ENCODE results near the gene NOL3.
A peak's percentile ranks its signal among the peaks of the same experiment; 100 is the strongest.

Gene NOL3

DNA sequence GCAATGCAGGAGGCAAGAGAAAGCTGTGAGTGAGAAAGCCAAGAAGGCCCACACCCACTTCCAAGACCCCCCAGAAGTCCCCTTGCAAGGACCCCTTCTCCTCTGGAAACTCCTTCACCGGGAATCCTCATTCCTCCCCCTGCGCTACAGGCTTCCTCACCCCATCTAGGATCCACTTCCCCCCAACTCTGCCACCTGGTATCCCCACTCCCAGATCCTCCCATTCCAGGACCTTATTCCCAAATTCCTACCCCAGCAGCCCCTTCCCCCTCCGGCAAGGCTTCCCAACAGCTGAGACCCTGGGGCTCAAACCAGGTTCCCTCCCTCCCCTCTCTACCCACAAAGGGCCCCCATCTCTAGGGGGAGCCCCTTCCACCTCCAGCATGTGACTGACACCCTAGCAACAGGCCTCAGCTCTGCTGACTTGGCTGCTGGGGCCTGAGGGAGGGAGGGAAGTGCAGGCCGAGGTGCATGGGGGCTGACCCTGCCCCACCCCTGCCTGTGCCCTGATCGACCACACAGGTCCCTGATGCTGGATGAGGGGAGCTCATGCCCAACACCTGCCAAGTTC, 3.7 kb upstream of the NOL3 start:
- H3K4me3 ChIP-seq (ENCODE audit: low read length), result no peak overlapping the region
- DNase-seq (ENCODE audit: low read depth), result no peak
- no peak for TF ChIP-seq CTCF (conservative IDR thresholded peaks at IDR 0.05; ENCODE audit: low read depth, low read length)

GRCh38 chr16:67167588-67167987, 2.8 kb upstream of the NOL3 start:
- no peak for DNase-seq (ENCODE audit: low read depth)
- H3K4me3 ChIP-seq (ENCODE audit: low read length), result no peak overlapping the region
- TF ChIP-seq CTCF (conservative IDR thresholded peaks at IDR 0.05; ENCODE audit: low read depth, low read length), result no peak

GRCh38 chr16:67169011-67169451, 1.3 kb upstream of the NOL3 start:
- no peak for TF ChIP-seq CTCF (conservative IDR thresholded peaks at IDR 0.05; ENCODE audit: low read depth, low read length)
- DNase-seq (ENCODE audit: low read depth), result no peak

DNA sequence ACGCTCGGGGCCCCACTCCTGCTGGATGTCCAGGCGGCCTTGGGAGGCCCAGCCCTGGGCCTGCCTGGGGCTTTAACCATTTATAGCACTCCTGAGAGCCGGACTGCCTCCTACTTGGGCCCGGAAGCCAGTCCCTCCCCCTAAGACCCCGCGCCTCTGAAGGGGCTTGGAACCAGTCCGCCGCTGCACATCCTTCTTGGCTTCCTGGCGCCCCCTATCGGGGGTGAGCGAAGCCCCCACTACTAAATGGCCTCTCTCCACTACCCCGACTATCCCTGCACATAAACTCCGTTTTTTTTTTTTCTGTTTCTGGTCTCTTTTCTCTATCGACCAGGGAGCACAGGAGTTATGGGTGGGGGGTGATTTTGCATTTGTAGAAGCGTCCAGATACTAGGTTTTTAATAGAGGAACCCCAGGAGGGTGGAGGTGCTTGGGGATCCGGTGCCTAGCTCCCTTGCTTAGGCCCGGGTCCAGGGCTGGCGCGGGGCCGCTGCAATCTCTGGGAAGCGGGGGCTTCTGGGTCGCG, 633 bp upstream of the NOL3 start:
- H3K4me3 ChIP-seq (ENCODE audit: low read length), result peak overlapping the region; percentile 52
- peak; percentile 81 for TF ChIP-seq CTCF (conservative IDR thresholded peaks at IDR 0.05; ENCODE audit: low read depth, low read length)
- no peak for DNase-seq (ENCODE audit: low read depth)

More at GRCh38 chr16:67169011-67169451, 1.3 kb upstream of the NOL3 start:
- H3K4me3 ChIP-seq (ENCODE audit: low read length), result no peak overlapping the region

DNA sequence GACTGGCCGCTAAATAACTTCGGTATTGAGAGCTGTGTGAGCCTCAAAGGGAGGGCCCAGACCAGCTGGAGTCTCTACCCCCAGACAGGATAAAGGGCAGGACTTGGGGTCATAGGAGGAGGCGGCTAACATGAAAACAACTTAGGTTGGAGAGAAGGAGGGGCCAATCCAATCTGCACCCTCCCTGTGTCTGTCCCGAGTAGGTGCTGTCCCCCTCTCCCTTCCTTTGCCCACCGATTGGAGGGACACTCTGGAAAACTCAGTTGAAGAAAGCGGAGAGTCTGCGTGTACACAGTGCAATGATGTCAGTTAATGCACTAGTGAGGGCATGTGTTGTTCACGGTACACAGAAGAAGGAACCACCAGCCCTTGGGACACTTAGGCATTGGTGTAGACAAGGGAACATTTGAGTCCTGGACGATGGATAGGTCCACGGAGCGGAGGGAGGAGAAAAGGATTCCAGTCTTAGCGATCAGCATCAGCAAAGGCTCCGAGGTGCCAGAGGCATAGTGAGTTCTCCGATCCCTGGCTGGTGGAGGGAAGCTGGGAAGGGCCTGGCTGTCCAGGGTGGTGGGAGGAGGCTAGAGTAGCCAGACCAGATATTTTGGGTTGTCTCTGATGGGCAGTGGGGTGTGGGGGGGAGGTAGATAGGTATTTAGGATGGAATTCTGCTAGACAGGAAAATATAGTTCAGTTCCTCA, 761 bp downstream of the NOL3 start:
- H3K4me3 ChIP-seq (ENCODE audit: low read length), result peak overlapping the region; percentile 52
- TF ChIP-seq CTCF (conservative IDR thresholded peaks at IDR 0.05; ENCODE audit: low read depth, low read length), result no peak
- no peak for DNase-seq (ENCODE audit: low read depth)

GRCh38 chr16:67173323-67173722, 3.0 kb downstream of the NOL3 start:
- DNase-seq (ENCODE audit: low read depth), result no peak
- TF ChIP-seq CTCF (conservative IDR thresholded peaks at IDR 0.05; ENCODE audit: low read depth, low read length), result no peak
- peak overlapping the region; percentile 57 for H3K4me3 ChIP-seq (ENCODE audit: low read length)
